Measurements from ENCODE around the gene IDUA. TPM values are rescaled to one million over a fixed set of nuclear protein-coding genes. Genes with fewer than 3 reads are reported as not detected.

Gene IDUA
- total and polyA plus RNA-seq, 10 of the 15 experiments (the other 5 are each of a cell fraction or from before 2014, with no cell fraction given): 0.05 to 7.6 (median 1.4) TPM; not detected in 1

DNA sequence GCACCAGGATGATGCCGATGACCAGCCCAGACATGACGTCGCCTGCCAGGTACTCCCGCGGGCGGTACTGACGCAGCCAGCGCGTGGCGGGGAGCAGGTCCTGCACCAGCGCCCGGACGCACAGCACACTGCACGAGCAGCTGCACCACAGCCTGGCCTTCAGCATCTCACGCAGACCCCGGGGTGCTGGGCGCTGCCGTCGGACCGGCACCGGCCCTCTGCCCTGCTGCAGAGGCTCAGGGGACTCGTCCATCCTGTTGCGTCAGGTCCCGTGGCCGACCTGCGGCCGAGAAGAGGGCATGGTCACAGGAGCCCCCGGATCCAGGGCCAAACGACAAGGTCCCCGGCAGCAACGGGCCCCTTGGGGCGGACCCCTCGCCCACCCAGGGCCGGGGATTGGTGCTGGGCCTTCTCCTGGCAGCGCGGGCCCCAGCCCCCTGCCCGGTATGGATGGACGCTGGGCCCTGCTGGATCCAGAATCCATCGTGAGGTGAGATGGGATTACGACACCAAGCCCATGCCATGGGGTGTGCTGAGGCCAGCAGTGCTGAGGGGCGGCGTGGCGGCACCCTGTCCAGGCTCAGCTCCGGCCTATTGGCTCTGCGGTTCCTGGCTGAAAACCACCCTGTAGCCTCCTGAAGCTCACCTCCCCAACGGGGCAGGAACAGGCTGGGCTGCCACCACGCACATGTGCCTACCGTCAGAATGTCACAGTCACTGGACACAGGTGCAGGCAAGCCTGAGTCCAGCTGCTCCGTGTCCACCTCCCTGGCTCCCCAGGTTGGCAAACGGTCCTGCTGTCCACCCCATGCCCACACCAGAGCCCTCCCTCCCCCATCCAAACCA lies 4.8 kb downstream of the IDUA start:
- intact Hi-C loops (cut with micrococcal nuclease; ENCODE audit: unreplicated experiment): no loop called here
- ATAC-seq (no peak), DNase-seq (ENCODE audit: low read depth, low spot score) (no peak), FAIRE-seq (no peak)
- in situ Hi-C loops (cut with MboI): no loop called here
- H3K4me3 ChIP-seq: no peak overlapping the region
- H4K20me1 ChIP-seq (ENCODE audit: control insufficient read depth, insufficient read depth): no peaks in the 10 kb centered on the region
- ChIA-PET CTCF (no interaction called here), RAD21 (ENCODE audit: unreplicated experiment) (no interaction called here), SMC1A (ENCODE audit: uncharacterized antibody, unreplicated experiment) (no interaction called here), POLR2A (no interaction called here)
- 85% methylated on average over 48 of the region's 50 CpGs for WGBS (ENCODE audit: insufficient coverage, insufficient replicate concordance, low lambda C conversion rate, missing lambda C conversion rate)
- H2AFZ ChIP-seq (ENCODE audit: control insufficient read depth, low read depth, low read length): no peak overlapping the region
- no peaks in the 10 kb centered on the region; the same call in 2 of the 3 replicates for H3K9me3 ChIP-seq (replicated peaks; ENCODE audit: control insufficient read depth, insufficient read depth, low read length)
- BruUV-seq (replicated peaks): no TSS peak
- no peaks in the 10 kb centered on the region for H3K27me3 ChIP-seq (replicated peaks in 1 of 2; ENCODE audit: control insufficient read depth in 2 of 2, insufficient read depth in 2 of 2, low read length in 1 of 2)
- H3K4me2 ChIP-seq (ENCODE audit: control insufficient read depth, insufficient read depth): no peak overlapping the region
- no peaks in the 10 kb centered on the region for H3K4me1 ChIP-seq (ENCODE audit: control insufficient read depth, insufficient read depth, low read length)
- no peak overlapping the region for H3K27ac ChIP-seq (ENCODE audit: control insufficient read depth, insufficient read depth)
- H3K36me3 ChIP-seq (ENCODE audit: control insufficient read depth in 2 of 2, insufficient read depth in 2 of 2, low read length in 1 of 2): no peaks in the 10 kb centered on the region
- no peaks in the 10 kb centered on the region for H3K79me2 ChIP-seq (ENCODE audit: control insufficient read depth, insufficient read depth, low read length)
- H3K9ac ChIP-seq (ENCODE audit: control insufficient read depth, insufficient read depth, low read length): no peak overlapping the region
- TF ChIP-seq, protein P1, sequence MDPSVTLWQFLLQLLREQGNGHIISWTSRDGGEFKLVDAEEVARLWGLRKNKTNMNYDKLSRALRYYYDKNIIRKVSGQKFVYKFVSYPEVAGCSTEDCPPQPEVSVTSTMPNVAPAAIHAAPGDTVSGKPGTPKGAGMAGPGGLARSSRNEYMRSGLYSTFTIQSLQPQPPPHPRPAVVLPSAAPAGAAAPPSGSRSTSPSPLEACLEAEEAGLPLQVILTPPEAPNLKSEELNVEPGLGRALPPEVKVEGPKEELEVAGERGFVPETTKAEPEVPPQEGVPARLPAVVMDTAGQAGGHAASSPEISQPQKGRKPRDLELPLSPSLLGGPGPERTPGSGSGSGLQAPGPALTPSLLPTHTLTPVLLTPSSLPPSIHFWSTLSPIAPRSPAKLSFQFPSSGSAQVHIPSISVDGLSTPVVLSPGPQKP (IDR thresholded peaks at IDR 0.05; ENCODE audit: low read depth, low read length): no peak
- TF ChIP-seq EGR1 (IDR thresholded peaks at IDR 0.05; ENCODE audit: borderline replicate concordance in 1 of 2, low read depth in 2 of 2, low read length in 2 of 2) (no peak), SUPT20H (IDR thresholded peaks at IDR 0.05; ENCODE audit: borderline replicate concordance, control insufficient read depth, low read depth, low read length) (no peak), TCF7 (IDR thresholded peaks at IDR 0.05; ENCODE audit: borderline replicate concordance) (no peak), BACH1 (IDR thresholded peaks at IDR 0.05; ENCODE audit: borderline replicate concordance) (no peak), TBL1XR1 (IDR thresholded peaks at IDR 0.05; ENCODE audit: low read depth, low read length) (no peak), BRCA1 (IDR thresholded peaks at IDR 0.05; ENCODE audit: low read depth, low read length) (no peak), SRF (IDR thresholded peaks at IDR 0.05; ENCODE audit: low read depth in 2 of 2, low read length in 2 of 2) (no peak), RBBP5 (conservative IDR thresholded peaks at IDR 0.05) (no peak)
- TF ChIP-seq, protein P2, sequence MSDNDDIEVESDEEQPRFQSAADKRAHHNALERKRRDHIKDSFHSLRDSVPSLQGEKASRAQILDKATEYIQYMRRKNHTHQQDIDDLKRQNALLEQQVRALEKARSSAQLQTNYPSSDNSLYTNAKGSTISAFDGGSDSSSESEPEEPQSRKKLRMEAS (IDR thresholded peaks at IDR 0.05; ENCODE audit: low read depth, low read length): no peak
- TF ChIP-seq, protein P3, sequence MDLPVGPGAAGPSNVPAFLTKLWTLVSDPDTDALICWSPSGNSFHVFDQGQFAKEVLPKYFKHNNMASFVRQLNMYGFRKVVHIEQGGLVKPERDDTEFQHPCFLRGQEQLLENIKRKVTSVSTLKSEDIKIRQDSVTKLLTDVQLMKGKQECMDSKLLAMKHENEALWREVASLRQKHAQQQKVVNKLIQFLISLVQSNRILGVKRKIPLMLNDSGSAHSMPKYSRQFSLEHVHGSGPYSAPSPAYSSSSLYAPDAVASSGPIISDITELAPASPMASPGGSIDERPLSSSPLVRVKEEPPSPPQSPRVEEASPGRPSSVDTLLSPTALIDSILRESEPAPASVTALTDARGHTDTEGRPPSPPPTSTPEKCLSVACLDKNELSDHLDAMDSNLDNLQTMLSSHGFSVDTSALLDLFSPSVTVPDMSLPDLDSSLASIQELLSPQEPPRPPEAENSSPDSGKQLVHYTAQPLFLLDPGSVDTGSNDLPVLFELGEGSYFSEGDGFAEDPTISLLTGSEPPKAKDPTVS (IDR thresholded peaks at IDR 0.05; ENCODE audit: low read depth, low read length): no peak
- TF ChIP-seq, protein P4, sequence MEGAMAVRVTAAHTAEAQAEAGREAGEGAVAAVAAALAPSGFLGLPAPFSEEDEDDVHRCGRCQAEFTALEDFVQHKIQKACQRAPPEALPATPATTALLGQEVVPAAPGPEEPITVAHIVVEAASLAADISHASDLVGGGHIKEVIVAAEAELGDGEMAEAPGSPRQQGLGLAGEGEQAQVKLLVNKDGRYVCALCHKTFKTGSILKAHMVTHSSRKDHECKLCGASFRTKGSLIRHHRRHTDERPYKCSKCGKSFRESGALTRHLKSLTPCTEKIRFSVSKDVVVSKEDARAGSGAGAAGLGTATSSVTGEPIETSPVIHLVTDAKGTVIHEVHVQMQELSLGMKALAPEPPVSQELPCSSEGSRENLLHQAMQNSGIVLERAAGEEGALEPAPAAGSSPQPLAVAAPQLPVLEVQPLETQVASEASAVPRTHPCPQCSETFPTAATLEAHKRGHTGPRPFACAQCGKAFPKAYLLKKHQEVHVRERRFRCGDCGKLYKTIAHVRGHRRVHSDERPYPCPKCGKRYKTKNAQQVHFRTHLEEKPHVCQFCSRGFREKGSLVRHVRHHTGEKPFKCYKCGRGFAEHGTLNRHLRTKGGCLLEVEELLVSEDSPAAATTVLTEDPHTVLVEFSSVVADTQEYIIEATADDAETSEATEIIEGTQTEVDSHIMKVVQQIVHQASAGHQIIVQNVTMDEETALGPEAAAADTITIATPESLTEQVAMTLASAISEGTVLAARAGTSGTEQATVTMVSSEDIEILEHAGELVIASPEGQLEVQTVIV (IDR thresholded peaks at IDR 0.05; ENCODE audit: borderline replicate concordance, partially characterized antibody): no peak
- TF ChIP-seq, protein P5, sequence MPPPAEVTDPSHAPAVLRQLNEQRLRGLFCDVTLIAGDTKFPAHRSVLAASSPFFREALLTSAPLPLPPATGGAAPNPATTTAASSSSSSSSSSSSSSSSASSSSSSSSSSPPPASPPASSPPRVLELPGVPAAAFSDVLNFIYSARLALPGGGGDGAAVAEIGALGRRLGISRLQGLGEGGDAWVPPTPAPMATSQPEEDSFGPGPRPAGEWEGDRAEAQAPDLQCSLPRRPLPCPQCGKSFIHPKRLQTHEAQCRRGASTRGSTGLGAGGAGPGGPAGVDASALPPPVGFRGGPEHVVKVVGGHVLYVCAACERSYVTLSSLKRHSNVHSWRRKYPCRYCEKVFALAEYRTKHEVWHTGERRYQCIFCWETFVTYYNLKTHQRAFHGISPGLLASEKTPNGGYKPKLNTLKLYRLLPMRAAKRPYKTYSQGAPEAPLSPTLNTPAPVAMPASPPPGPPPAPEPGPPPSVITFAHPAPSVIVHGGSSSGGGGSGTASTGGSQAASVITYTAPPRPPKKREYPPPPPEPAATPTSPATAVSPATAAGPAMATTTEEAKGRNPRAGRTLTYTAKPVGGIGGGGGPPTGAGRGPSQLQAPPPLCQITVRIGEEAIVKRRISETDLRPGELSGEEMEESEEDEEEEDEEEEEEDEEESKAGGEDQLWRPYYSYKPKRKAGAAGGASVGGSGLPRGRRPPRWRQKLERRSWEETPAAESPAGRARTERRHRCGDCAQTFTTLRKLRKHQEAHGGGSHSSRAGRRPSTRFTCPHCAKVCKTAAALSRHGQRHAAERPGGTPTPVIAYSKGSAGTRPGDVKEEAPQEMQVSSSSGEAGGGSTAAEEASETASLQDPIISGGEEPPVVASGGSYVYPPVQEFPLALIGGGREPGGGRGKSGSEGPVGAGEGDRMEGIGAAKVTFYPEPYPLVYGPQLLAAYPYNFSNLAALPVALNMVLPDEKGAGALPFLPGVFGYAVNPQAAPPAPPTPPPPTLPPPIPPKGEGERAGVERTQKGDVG (CRISPR knock-in tag; IDR thresholded peaks at IDR 0.05): no peak

Data from GM12878 (cell line).